Activated T-helper 2 cell treated with anti-CD3 and anti-CD28 coated beads, Interferon-gamma antibody, Interleukin-2, Interleukin-4, amounts not matched to agents 10 μg/mL and 5 μg/mL and 100 μg/mL, durations not matched to agents 14 hours and 24 hours and 36 hours (primary cell): ENCODE data around the gene KRT82. TPM values are rescaled to one million over a fixed set of nuclear protein-coding genes. Genes with fewer than 3 reads are reported as not detected.
"Not testable (repeated sequence)": the region's sequence is repeated elsewhere in the genome, so short reads cannot be mapped to it uniquely, and the experiment has no call there.

Experiments used
- DNase-seq: peaks from one replicate; pipeline ENCODE4 v3.0.0; 2021; ENCODE audit warnings: low spot score
- H3K27ac Mint-ChIP-seq: one replicate; pipeline ENCODE4 v1.8.0; 2021; ENCODE audit warnings: mixed read lengths
- H3K27me3 Mint-ChIP-seq: one replicate; pipeline ENCODE4 v1.8.0; 2021; ENCODE audit warnings: low read depth, mixed read lengths
- H3K36me3 Mint-ChIP-seq: one replicate; pipeline ENCODE4 v1.8.0; 2021; ENCODE audit warnings: low read depth, mixed read lengths
- H3K4me1 Mint-ChIP-seq: one replicate; pipeline ENCODE4 v1.8.0; 2021; ENCODE audit warnings: low read depth, mixed read lengths
- H3K4me3 Mint-ChIP-seq: one replicate; pipeline ENCODE4 v1.8.0; 2021; ENCODE audit warnings: low read depth, mild to moderate bottlenecking, moderate library complexity, mixed read lengths
- H3K9me3 Mint-ChIP-seq: one replicate; pipeline ENCODE4 v1.8.0; 2021; ENCODE audit warnings: mixed read lengths
- intact Hi-C: fragments of 100-400 bp; cut with micrococcal nuclease; formaldehyde crosslinking; loops from one replicate; pipeline ENCODE4 v1.15.1; 2023
- total RNA-seq: library from RNA; stranded (reverse); gene quantifications from 2 replicates; pipeline ENCODE4 v1.2.3, GENCODE V29; 2022

The KRT82 gene
- total RNA-seq, 1 donor from 2014 or later: not detected

- Mint-ChIP-seq H3K4me1 (no peaks in the 10 kb centered on the region), H3K27me3 (no peaks in the 10 kb centered on the region), H3K36me3 (no peaks in the 10 kb centered on the region), H3K4me3 (no peak overlapping the region), H3K9me3 (no peaks in the 10 kb centered on the region), H3K27ac (no peak overlapping the region)
- intact Hi-C loops: no loop called here
- DNase-seq: no peak
Observed at GRCh38 chr12:52413782-52414345, 7.7 kb upstream of the KRT82 start.

DNA sequence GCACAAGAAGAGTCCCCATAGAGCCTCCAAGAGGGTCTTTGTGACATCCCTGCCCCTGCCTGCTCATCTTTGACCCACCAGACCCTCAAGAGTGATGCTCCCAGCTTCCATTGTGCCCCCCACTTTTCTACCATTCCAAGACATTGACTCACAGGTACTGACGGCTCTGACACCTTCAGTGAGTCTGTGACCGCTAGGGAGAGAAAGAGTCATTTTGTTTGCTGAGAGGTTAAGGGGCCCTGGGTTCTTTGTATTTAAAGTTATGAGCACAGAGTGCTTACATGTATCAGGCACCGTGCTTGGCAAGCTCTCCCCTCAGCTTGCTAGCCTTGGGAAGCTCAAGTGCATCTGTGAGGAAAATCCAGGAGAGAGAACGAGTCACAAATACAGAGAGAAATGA lies 7.1 kb upstream of the KRT82 start:
- intact Hi-C loops: no loop called here
- Mint-ChIP-seq H3K9me3 (no peaks in the 10 kb centered on the region), H3K27me3 (no peaks in the 10 kb centered on the region), H3K4me1 (no peaks in the 10 kb centered on the region), H3K4me3 (no peak overlapping the region), H3K36me3 (no peaks in the 10 kb centered on the region), H3K27ac (no peak overlapping the region)
- no peak for DNase-seq

GRCh38 chr12:52411815-52412214 lies 5.7 kb upstream of the KRT82 start:
- no peaks in the 10 kb centered on the region for H3K36me3 Mint-ChIP-seq
- DNase-seq: no peak
- no peaks in the 10 kb centered on the region for H3K9me3 Mint-ChIP-seq
- H3K4me1 Mint-ChIP-seq: no peaks in the 10 kb centered on the region
- H3K27me3 Mint-ChIP-seq: no peaks in the 10 kb centered on the region
- H3K4me3 Mint-ChIP-seq: no peak overlapping the region
- no peak overlapping the region for H3K27ac Mint-ChIP-seq
- intact Hi-C loops: no loop called here

DNA sequence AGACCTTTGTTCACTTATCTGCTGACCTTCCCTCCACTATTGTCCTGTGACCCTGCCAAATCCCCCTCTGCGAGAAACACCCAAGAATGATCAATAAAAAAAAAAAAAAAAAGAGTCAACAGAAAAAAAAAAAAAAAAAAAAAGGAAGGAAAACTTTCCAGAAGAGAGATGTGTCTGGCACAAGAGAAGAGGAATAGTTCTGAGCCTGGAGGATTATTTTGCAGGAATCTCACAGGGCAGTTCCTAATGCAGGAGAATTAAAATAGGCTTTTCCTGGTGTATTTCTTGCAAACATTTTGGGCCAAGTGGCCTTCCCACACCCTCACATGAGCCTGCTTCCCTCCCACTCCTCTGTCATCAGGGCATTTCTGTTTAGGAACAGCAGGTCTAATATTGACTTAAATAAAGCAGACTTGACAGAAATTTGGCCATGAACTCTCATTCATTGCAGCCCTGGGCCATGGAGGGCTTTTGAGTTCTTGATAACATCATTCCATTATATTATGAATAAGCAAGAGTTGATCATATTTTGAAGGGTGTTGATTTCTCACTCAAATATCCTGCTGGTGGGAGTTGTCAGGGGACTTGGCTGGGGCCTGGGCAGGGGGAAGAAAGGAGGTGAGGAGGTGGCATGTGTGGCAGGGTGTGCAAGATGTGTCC lies 4.6 kb upstream of the KRT82 start:
- DNase-seq, H3K4me3 Mint-ChIP-seq, H3K27me3 Mint-ChIP-seq, H3K36me3 Mint-ChIP-seq, H3K27ac Mint-ChIP-seq, intact Hi-C loops, H3K4me1 Mint-ChIP-seq, H3K9me3 Mint-ChIP-seq: not testable (repeated sequence)

- no peak for DNase-seq
- Mint-ChIP-seq H3K36me3 (no peaks in the 10 kb centered on the region), H3K27me3 (no peaks in the 10 kb centered on the region), H3K4me3 (no peak overlapping the region), H3K4me1 (no peaks in the 10 kb centered on the region), H3K27ac (no peak overlapping the region), H3K9me3 (no peaks in the 10 kb centered on the region)
- intact Hi-C loops: no loop called here
Observed at GRCh38 chr12:52407918-52408317, 1.8 kb upstream of the KRT82 start.

DNA sequence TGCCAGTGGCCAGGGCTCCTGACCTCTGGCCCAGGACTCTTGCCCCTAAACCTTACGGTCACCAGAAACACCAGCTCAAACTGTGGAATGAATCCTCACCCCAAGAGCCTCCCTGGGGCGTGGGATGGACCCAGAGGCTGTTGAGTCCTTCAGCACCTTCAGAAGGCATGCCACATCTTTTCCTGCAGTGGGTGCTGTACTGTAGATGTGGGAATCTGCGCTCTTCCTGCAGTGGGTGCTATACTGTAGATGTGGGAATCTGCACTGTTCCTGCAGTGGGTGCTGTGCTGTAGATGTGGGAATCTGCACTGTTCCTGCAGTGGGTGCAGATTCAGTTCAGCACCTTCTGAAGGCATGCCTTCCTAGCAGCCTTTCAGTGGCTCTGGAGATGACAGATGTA lies 1.2 kb downstream of the KRT82 start:
- Mint-ChIP-seq H3K27ac (no peak overlapping the region), H3K4me3 (no peak overlapping the region), H3K9me3 (no peaks in the 10 kb centered on the region), H3K27me3 (no peaks in the 10 kb centered on the region), H3K36me3 (no peaks in the 10 kb centered on the region), H3K4me1 (no peaks in the 10 kb centered on the region)
- DNase-seq: no peak
- intact Hi-C loops: no loop called here

DNA sequence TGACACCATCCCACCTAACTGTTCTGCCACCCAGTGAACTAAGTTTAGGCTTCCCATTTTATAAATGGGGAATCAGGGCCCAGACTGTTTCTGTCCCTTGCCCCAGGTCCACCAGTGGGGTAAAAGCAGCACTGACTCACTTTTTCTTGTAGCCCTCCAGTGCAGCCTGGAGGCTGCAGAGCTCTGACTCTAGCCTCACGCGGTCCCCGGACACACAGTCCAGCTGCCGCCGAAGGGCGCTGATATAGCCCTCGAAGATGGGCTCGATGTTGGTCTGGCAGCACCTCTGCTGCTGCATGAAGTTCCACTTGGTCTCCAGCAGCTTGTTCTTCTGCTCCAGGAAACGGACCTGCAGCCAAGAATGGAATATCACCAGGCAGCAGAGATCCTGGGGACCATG lies 2.6 kb downstream of the KRT82 start:
- H3K4me1 Mint-ChIP-seq: no peaks in the 10 kb centered on the region
- intact Hi-C loops: no loop called here
- no peak for DNase-seq
- H3K4me3 Mint-ChIP-seq: no peak overlapping the region
- no peaks in the 10 kb centered on the region for H3K27me3 Mint-ChIP-seq
- H3K9me3 Mint-ChIP-seq: no peaks in the 10 kb centered on the region
- H3K27ac Mint-ChIP-seq: no peak overlapping the region
- no peaks in the 10 kb centered on the region for H3K36me3 Mint-ChIP-seq

GRCh38 chr12:52402873-52403540 lies 3.1 kb downstream of the KRT82 start:
- H3K4me3 Mint-ChIP-seq: no peak overlapping the region
- no peak overlapping the region for H3K27ac Mint-ChIP-seq
- H3K27me3 Mint-ChIP-seq: no peaks in the 10 kb centered on the region
- no peaks in the 10 kb centered on the region for H3K4me1 Mint-ChIP-seq
- no peaks in the 10 kb centered on the region for H3K9me3 Mint-ChIP-seq
- DNase-seq: no peak
- H3K36me3 Mint-ChIP-seq: no peaks in the 10 kb centered on the region
- intact Hi-C loops: no loop called here

- Mint-ChIP-seq H3K4me1 (no peaks in the 10 kb centered on the region), H3K27ac (no peak overlapping the region), H3K9me3 (no peaks in the 10 kb centered on the region), H3K27me3 (no peaks in the 10 kb centered on the region), H3K36me3 (no peaks in the 10 kb centered on the region), H3K4me3 (no peak overlapping the region)
- DNase-seq: no peak
- intact Hi-C loops: no loop called here
Observed at GRCh38 chr12:52402377-52402776, 3.8 kb downstream of the KRT82 start.

- Mint-ChIP-seq H3K4me1 (no peaks in the 10 kb centered on the region), H3K36me3 (no peaks in the 10 kb centered on the region), H3K4me3 (no peak overlapping the region), H3K27ac (no peak overlapping the region), H3K9me3 (no peaks in the 10 kb centered on the region), H3K27me3 (peaks cover 4% of the 10 kb centered on the region)
- intact Hi-C loops: no loop called here
- DNase-seq: no peak
Observed at GRCh38 chr12:52401926-52402325, 4.2 kb downstream of the KRT82 start.

- H3K4me1 Mint-ChIP-seq: no peaks in the 10 kb centered on the region
- H3K27me3 Mint-ChIP-seq: peaks cover 6% of the 10 kb centered on the region
- H3K36me3 Mint-ChIP-seq: no peaks in the 10 kb centered on the region
- H3K9me3 Mint-ChIP-seq: no peaks in the 10 kb centered on the region
- intact Hi-C loops: no loop called here
- H3K27ac Mint-ChIP-seq: no peak overlapping the region
- no peak for DNase-seq
- H3K4me3 Mint-ChIP-seq: no peak overlapping the region
Observed at GRCh38 chr12:52401526-52401925, 4.6 kb downstream of the KRT82 start.

DNA sequence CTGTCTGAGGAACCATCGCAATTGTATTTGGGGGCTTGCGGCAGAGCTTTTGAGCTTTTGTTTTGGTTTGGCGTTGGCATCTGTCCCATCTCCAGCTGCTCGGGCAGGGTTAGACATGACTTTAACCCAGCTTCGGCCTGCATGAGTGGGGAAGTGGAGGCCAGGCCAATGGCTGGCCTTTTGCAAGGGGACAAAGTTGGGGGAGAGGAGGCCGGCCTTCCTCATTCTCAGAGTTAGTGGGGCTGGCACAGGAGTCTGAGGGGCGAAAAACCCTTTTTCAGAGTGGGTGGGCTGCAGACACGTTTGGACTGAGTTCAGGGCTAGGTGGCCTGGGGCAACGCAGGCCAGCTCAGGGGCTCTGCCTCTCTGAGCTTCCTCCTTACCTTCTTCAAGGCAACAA lies 5.2 kb downstream of the KRT82 start:
- H3K9me3 Mint-ChIP-seq: no peaks in the 10 kb centered on the region
- no peaks in the 10 kb centered on the region for H3K4me1 Mint-ChIP-seq
- peaks cover 6% of the 10 kb centered on the region for H3K27me3 Mint-ChIP-seq
- no peak overlapping the region for H3K4me3 Mint-ChIP-seq
- no peak overlapping the region for H3K27ac Mint-ChIP-seq
- no peaks in the 10 kb centered on the region for H3K36me3 Mint-ChIP-seq
- intact Hi-C loops: no loop called here
- no peak for DNase-seq

- DNase-seq: no peak
- intact Hi-C loops: no loop called here
- no peak overlapping the region for H3K27ac Mint-ChIP-seq
- H3K9me3 Mint-ChIP-seq: no peaks in the 10 kb centered on the region
- peaks cover 6% of the 10 kb centered on the region for H3K27me3 Mint-ChIP-seq
- no peak overlapping the region for H3K4me3 Mint-ChIP-seq
- H3K36me3 Mint-ChIP-seq: no peaks in the 10 kb centered on the region
- no peaks in the 10 kb centered on the region for H3K4me1 Mint-ChIP-seq
Observed at GRCh38 chr12:52399756-52400155, 6.4 kb downstream of the KRT82 start.
